Measurements from ENCODE around the gene ABCD3.

Gene ABCD3

GRCh38 chr1:94526152-94526980 lies 108.2 kb downstream of the ABCD3 start:
- no peak for DNase-seq (ENCODE audit: low read depth in 3 of 3)

- DNase-seq (ENCODE audit: low read depth in 3 of 3) = no peak
Observed at GRCh38 chr1:94527447-94528031, 109.3 kb downstream of the ABCD3 start.

- DNase-seq (ENCODE audit: low read depth in 3 of 3) = no peak
Observed at GRCh38 chr1:94528299-94528698, 110.1 kb downstream of the ABCD3 start.

- DNase-seq (ENCODE audit: low read depth in 3 of 3) = no peak
Observed at GRCh38 chr1:94528826-94529225, 110.6 kb downstream of the ABCD3 start.

- no peak for DNase-seq (ENCODE audit: low read depth in 3 of 3)
Observed at GRCh38 chr1:94529416-94529815, 111.2 kb downstream of the ABCD3 start.

- no peak for DNase-seq (ENCODE audit: low read depth in 3 of 3)
Observed at GRCh38 chr1:94530373-94530878, 112.2 kb downstream of the ABCD3 start.

GRCh38 chr1:94531664-94532063 lies 113.5 kb downstream of the ABCD3 start:
- no peak for DNase-seq (ENCODE audit: low read depth in 3 of 3)

- no peak for DNase-seq (ENCODE audit: low read depth in 3 of 3)
Observed at GRCh38 chr1:94532077-94532476, 113.9 kb downstream of the ABCD3 start.

- DNase-seq (ENCODE audit: low read depth in 3 of 3) = no peak
Observed at GRCh38 chr1:94535095-94535494, 116.9 kb downstream of the ABCD3 start.

- no peak for DNase-seq (ENCODE audit: low read depth in 3 of 3)
Observed at GRCh38 chr1:94535879-94536278, 117.7 kb downstream of the ABCD3 start.

GRCh38 chr1:94537254-94537653 lies 119.1 kb downstream of the ABCD3 start:
- DNase-seq (ENCODE audit: low read depth in 3 of 3) = no peak

- no peak for DNase-seq (ENCODE audit: low read depth in 3 of 3)
Observed at GRCh38 chr1:94538243-94538827, 120.1 kb downstream of the ABCD3 start.

GRCh38 chr1:94539496-94539895 lies 121.3 kb downstream of the ABCD3 start:
- no peak for DNase-seq (ENCODE audit: low read depth in 3 of 3)

- no peak for DNase-seq (ENCODE audit: low read depth in 3 of 3)
Observed at GRCh38 chr1:94540440-94541245, 122.5 kb downstream of the ABCD3 start.

GRCh38 chr1:94541246-94542087 lies 123.3 kb downstream of the ABCD3 start, which contains the start of gene F3:
Gene F3, minus strand, starts transcription at chr1:94541759. Its CDS starts 123 bp downstream, at chr1:94541636.
- peak; percentile 30 to 87 (median 59) for DNase-seq (ENCODE audit: low read depth in 3 of 3)

GRCh38 chr1:94542088-94542870 lies 124.1 kb downstream of the ABCD3 start:
- no peak for DNase-seq (ENCODE audit: low read depth in 3 of 3)

- DNase-seq (ENCODE audit: low read depth in 3 of 3) = no peak
Observed at GRCh38 chr1:94543001-94543400, 124.8 kb downstream of the ABCD3 start.

- no peak for DNase-seq (ENCODE audit: low read depth in 3 of 3)
Observed at GRCh38 chr1:94543893-94544635, 125.9 kb downstream of the ABCD3 start.

GRCh38 chr1:94544706-94545490 lies 126.7 kb downstream of the ABCD3 start:
- no peak for DNase-seq (ENCODE audit: low read depth in 3 of 3)

Measured in stimulated activated CD4-positive, alpha-beta T cell treated with anti-CD3 and anti-CD28 coated beads, TNF-alpha, amount 100 ng/mL, for 24 hours (primary cell).